Gastrocnemius medialis (tissue), 4 donors: ENCODE data around the gene SLC24A4.

ENCODE experiments used
- POLR2A ChIP-seq, 2 donors: fragments of 450-650 bp; IDR thresholded peaks; one replicate each; pipeline ENCODE4 v1.6.1; 2017; ENCODE audit warnings: antibody characterized with exemption in 2 of 2, mild to moderate bottlenecking in 2 of 2, moderate library complexity in 2 of 2
- TF ChIP-seq, protein P1 (sequence below), 5 experiments: fragments of 450-650 bp in 3 of 5; fragments of 200-600 bp in 2 of 5; sonication (generic) in 2 of 5; IDR thresholded peaks in 4 of 5; conservative IDR thresholded peaks in 1 of 5; 1 replicate in 4 of 5; 2 replicates in 1 of 5; pipeline ENCODE4 v1.5.1; 2016 to 2019; ENCODE audit warnings: antibody characterized with exemption in 5 of 5, mild to moderate bottlenecking in 3 of 5, moderate library complexity in 3 of 5

GRCh38 chr14:92384461-92385133 lies 61.6 kb downstream of the SLC24A4 start:
- TF ChIP-seq, protein P1, sequence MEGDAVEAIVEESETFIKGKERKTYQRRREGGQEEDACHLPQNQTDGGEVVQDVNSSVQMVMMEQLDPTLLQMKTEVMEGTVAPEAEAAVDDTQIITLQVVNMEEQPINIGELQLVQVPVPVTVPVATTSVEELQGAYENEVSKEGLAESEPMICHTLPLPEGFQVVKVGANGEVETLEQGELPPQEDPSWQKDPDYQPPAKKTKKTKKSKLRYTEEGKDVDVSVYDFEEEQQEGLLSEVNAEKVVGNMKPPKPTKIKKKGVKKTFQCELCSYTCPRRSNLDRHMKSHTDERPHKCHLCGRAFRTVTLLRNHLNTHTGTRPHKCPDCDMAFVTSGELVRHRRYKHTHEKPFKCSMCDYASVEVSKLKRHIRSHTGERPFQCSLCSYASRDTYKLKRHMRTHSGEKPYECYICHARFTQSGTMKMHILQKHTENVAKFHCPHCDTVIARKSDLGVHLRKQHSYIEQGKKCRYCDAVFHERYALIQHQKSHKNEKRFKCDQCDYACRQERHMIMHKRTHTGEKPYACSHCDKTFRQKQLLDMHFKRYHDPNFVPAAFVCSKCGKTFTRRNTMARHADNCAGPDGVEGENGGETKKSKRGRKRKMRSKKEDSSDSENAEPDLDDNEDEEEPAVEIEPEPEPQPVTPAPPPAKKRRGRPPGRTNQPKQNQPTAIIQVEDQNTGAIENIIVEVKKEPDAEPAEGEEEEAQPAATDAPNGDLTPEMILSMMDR (IDR thresholded peaks at IDR 0.05 in 4 of 5, conservative IDR thresholded peaks at IDR 0.05 in 1 of 5): no peak
- TF ChIP-seq POLR2A (IDR thresholded peaks at IDR 0.05): no peak
